ENCODE measurements around the gene MYO1A. TPM values are rescaled to one million over a fixed set of nuclear protein-coding genes. Genes with fewer than 3 reads are reported as not detected.

Gene MYO1A
- total RNA-seq, 1 experiment from 2014 or later = 1.1 TPM

DNA sequence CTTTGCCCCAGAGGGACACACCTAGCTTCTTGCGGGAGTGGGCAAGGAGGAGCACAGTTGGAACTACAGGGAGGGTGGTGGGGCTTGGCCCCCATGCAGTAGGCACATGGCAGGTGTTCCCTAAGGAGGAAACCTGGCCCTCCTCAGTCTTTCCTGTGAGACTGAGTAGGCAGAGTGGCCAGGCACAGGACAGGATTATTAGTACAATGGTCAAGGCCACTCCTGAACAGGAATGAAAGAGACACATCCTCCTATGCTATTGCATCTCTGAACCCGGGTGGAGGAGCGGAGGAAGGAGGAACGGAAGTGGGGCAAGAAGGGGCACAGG lies 846 bp downstream of the MYO1A start:
- DNase-seq (ENCODE audit: low spot score) = no peak
- Histone ChIP-seq H3K4me3 (ENCODE audit: low read depth, low read length, poor library complexity, severe bottlenecking) (no peak overlapping the region), H3K9me3 (ENCODE audit: low read depth, low read length, poor library complexity, severe bottlenecking) (no peaks in the 10 kb centered on the region), H3K36me3 (ENCODE audit: insufficient read depth, low read length, poor library complexity, severe bottlenecking) (no peaks in the 10 kb centered on the region), H3K27ac (ENCODE audit: low read depth, low read length, poor library complexity, severe bottlenecking) (no peak overlapping the region), H3K4me1 (ENCODE audit: insufficient read depth, low read length, poor library complexity, severe bottlenecking) (no peaks in the 10 kb centered on the region), H3K27me3 (replicated peaks; ENCODE audit: insufficient read depth, low read depth, low read length, poor library complexity) (no peaks in the 10 kb centered on the region)
- ChIA-PET POLR2A (ENCODE audit: low non-redundant PET) (no interaction called here), CTCF (no interaction called here)
- TF ChIP-seq EZH2 (IDR thresholded peaks at IDR 0.05; ENCODE audit: borderline replicate concordance, low read depth, low read length, poor library complexity, severe bottlenecking) (no peak), CTCF (conservative IDR thresholded peaks at IDR 0.05; ENCODE audit: low read depth, low read length) (no peak)
- intact Hi-C loops (cut with micrococcal nuclease; ENCODE audit: unreplicated experiment) = no loop called here
- BruUV-seq (replicated peaks) = no TSS peak

DNA sequence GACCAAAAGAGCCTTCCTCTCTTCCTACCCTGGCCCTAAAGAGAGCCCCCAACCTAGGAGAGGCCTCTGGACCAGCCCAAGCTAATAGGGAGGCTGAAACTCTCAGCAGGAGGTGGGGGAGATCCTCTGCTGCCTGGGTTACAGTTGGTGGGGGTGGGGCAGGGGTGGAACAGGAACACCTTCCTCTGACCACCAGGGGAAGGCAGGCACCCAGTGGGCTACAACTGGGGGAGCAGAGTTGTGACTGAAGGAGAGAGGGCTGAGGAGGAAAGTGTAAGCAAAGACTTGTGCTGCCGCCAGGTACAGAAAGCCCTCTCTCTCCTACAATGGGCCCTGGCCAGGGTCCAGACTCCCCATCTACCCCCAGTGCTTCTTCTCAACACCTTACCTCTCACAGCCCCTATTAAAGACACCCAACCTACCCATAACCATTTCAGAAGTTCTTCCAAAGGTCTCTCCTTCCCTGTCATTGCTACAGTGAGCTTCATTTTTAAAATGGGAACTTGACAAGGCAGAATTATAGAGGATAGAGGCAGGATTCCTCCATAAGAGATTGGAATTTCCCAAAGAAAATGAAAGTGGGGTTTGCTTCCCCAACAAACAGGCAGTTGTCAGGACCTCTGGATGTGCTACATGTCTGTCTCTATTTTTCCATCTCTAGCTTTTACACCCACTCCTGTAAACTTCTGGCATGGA lies 1.4 kb downstream of the MYO1A start:
- POLR2A ChIA-PET (ENCODE audit: low non-redundant PET) = no interaction called here
- no peaks in the 10 kb centered on the region for H3K27me3 ChIP-seq (replicated peaks; ENCODE audit: insufficient read depth, low read depth, low read length, poor library complexity)

DNA sequence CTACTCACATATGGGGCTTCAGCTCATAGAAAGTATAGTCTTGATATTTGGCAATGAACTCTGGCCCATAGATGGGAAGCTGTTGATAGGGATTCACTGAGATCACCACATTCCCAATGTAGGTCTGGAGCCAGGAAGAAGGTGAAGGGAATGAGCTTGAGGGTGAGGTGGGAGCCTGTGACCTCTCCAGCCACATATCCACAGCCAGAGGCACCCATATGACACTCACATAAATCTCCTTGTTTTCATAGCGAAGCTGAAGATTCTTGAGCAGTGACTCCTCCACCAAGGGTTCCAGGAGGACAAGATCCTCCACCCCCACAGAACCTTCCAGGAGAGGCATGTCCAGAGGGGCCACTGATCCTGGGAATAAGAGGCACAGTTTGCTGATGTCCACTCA lies 1.9 kb downstream of the MYO1A start:
- TF ChIP-seq EZH2 (IDR thresholded peaks at IDR 0.05; ENCODE audit: borderline replicate concordance, low read depth, low read length, poor library complexity, severe bottlenecking) = no peak
- no peak for TF ChIP-seq CTCF (conservative IDR thresholded peaks at IDR 0.05; ENCODE audit: low read depth, low read length)
- intact Hi-C loops (cut with micrococcal nuclease; ENCODE audit: unreplicated experiment) = no loop called here
- no TSS peak for BruUV-seq (replicated peaks)
- Histone ChIP-seq H3K4me3 (ENCODE audit: low read depth, low read length, poor library complexity, severe bottlenecking) (no peak overlapping the region), H3K9me3 (ENCODE audit: low read depth, low read length, poor library complexity, severe bottlenecking) (no peaks in the 10 kb centered on the region), H3K27ac (ENCODE audit: low read depth, low read length, poor library complexity, severe bottlenecking) (no peak overlapping the region), H3K36me3 (ENCODE audit: insufficient read depth, low read length, poor library complexity, severe bottlenecking) (no peaks in the 10 kb centered on the region), H3K27me3 (replicated peaks; ENCODE audit: insufficient read depth, low read depth, low read length, poor library complexity) (no peaks in the 10 kb centered on the region), H3K4me1 (ENCODE audit: insufficient read depth, low read length, poor library complexity, severe bottlenecking) (no peaks in the 10 kb centered on the region)
- POLR2A ChIA-PET (ENCODE audit: low non-redundant PET) = no interaction called here
- no peak for DNase-seq (ENCODE audit: low spot score)
- CTCF ChIA-PET = interaction anchor here (0.6 kb wide), 1 partner anchor 80 kb away, joined by 6 read pairs; the partner anchor contains the start of gene LRP1

More for the DNA sequence above, 1.4 kb downstream of the MYO1A start:
- no peak overlapping the region for H3K27ac ChIP-seq (ENCODE audit: low read depth, low read length, poor library complexity, severe bottlenecking)
- no peaks in the 10 kb centered on the region for H3K9me3 ChIP-seq (ENCODE audit: low read depth, low read length, poor library complexity, severe bottlenecking)
- H3K4me3 ChIP-seq (ENCODE audit: low read depth, low read length, poor library complexity, severe bottlenecking) = no peak overlapping the region
- H3K36me3 ChIP-seq (ENCODE audit: insufficient read depth, low read length, poor library complexity, severe bottlenecking) = no peaks in the 10 kb centered on the region
- intact Hi-C loops (cut with micrococcal nuclease; ENCODE audit: unreplicated experiment) = no loop called here
- no TSS peak for BruUV-seq (replicated peaks)
- no peaks in the 10 kb centered on the region for H3K4me1 ChIP-seq (ENCODE audit: insufficient read depth, low read length, poor library complexity, severe bottlenecking)
- CTCF ChIA-PET = interaction anchor here (0.5 to 0.6 kb wide), 2 partner anchors 79 to 195 kb away, joined by 6 to 11 read pairs; partner anchors contain the start of gene LRP1
- DNase-seq (ENCODE audit: low spot score) = no peak
- TF ChIP-seq EZH2 (IDR thresholded peaks at IDR 0.05; ENCODE audit: borderline replicate concordance, low read depth, low read length, poor library complexity, severe bottlenecking) = no peak
- no peak for TF ChIP-seq CTCF (conservative IDR thresholded peaks at IDR 0.05; ENCODE audit: low read depth, low read length)
